ENCODE results near the gene WARS2.

- TF ChIP-seq CTCF (IDR thresholded peaks at IDR 0.05; ENCODE audit: control extremely low read depth in 1 of 3, insufficient read depth in 1 of 3, low read depth in 1 of 3, low read length in 3 of 3) (no peak), POLR2AphosphoS5 (IDR thresholded peaks at IDR 0.05; ENCODE audit: low read depth, low read length) (no peak), SIRT6 (IDR thresholded peaks at IDR 0.05; ENCODE audit: low read length) (no peak), MAX (IDR thresholded peaks at IDR 0.05) (no peak), SIN3A (conservative IDR thresholded peaks at IDR 0.05 in 1 of 2, IDR thresholded peaks at IDR 0.05 in 1 of 2; ENCODE audit: low read depth in 1 of 2, low read length in 2 of 2) (no peak), SAP30 (IDR thresholded peaks at IDR 0.05; ENCODE audit: insufficient read depth, insufficient replicate concordance, low read length) (no peak), ATF3 (IDR thresholded peaks at IDR 0.05; ENCODE audit: insufficient read depth, low read depth, low read length) (no peak), CBX8 (IDR thresholded peaks at IDR 0.05; ENCODE audit: borderline replicate concordance, low read depth, low read length) (no peak), ATF2 (IDR thresholded peaks at IDR 0.05; ENCODE audit: low read length) (no peak), CEBPB (IDR thresholded peaks at IDR 0.05; ENCODE audit: low read depth, low read length) (no peak), RAD21 (IDR thresholded peaks at IDR 0.05 in 1 of 2, conservative IDR thresholded peaks at IDR 0.05 in 1 of 2; ENCODE audit: low read depth in 2 of 2, low read length in 2 of 2) (no peak), ZNF274 (IDR thresholded peaks at IDR 0.05; ENCODE audit: borderline replicate concordance, extremely low read depth, low read length) (no peak), EZH2 (IDR thresholded peaks at IDR 0.05; ENCODE audit: low read depth, low read length, severe bottlenecking) (no peak)
These were observed 142.3 kb downstream of the WARS2 start for GRCh38 chr1:118998171-118998570.

Data from H1 (cell line).